Mesothelial cell of epicardium (in vitro differentiated cells): ENCODE results near the gene FTSJ3. TPM values are rescaled to one million over a fixed set of nuclear protein-coding genes. Genes with fewer than 3 reads are reported as not detected.

Experiments used
- DNase-seq, 2 experiments: peaks; one replicate each; pipeline ENCODE4 v3.0.0; 2021; ENCODE audit warnings: low spot score in 2 of 2; ENCODE audit not compliant: unreplicated experiment in 2 of 2
- H3K27ac Mint-ChIP-seq: 2 replicates; pipeline ENCODE4 v1.8.0; 2021; ENCODE audit warnings: mixed read lengths
- H3K27me3 Mint-ChIP-seq: 2 replicates; pipeline ENCODE4 v1.8.0; 2021; ENCODE audit warnings: low read depth, mixed read lengths
- H3K36me3 Mint-ChIP-seq: 2 replicates; pipeline ENCODE4 v1.8.0; 2021; ENCODE audit warnings: mixed read lengths
- H3K4me1 Mint-ChIP-seq: 2 replicates; pipeline ENCODE4 v1.8.0; 2021; ENCODE audit warnings: mixed read lengths
- H3K4me3 Mint-ChIP-seq: 2 replicates; pipeline ENCODE4 v1.8.0; 2021; ENCODE audit warnings: mild to moderate bottlenecking, moderate library complexity, mixed read lengths
- H3K9me3 Mint-ChIP-seq: 2 replicates; pipeline ENCODE4 v1.8.0; 2021; ENCODE audit warnings: mixed read lengths
- CTCF ChIP-seq: fragments of 200-600 bp; sonication (generic); IDR thresholded peaks from one replicate; pipeline ENCODE4 v1.5.0; 2021; ENCODE audit warnings: antibody characterized with exemption; ENCODE audit not compliant: unreplicated experiment
- total RNA-seq: library from RNA; stranded (reverse); gene quantifications from 3 replicates; pipeline ENCODE4 v1.2.1, GENCODE V29; 2021

The FTSJ3 gene
- total RNA-seq, 1 donor from 2014 or later = 48.1 TPM

GRCh38 chr17:63830904-63831491 lies 3.5 kb upstream of the FTSJ3 start:
- peak overlapping the region; percentile 52 for H3K27ac Mint-ChIP-seq
- peaks cover 25% of the 10 kb centered on the region for H3K36me3 Mint-ChIP-seq
- H3K27me3 Mint-ChIP-seq = no peaks in the 10 kb centered on the region
- no peak overlapping the region for H3K4me3 Mint-ChIP-seq
- H3K9me3 Mint-ChIP-seq = no peaks in the 10 kb centered on the region
- DNase-seq = no peak
- H3K4me1 Mint-ChIP-seq = peaks cover 16% of the 10 kb centered on the region
- TF ChIP-seq CTCF = no peak

GRCh38 chr17:63830278-63830677 lies 2.8 kb upstream of the FTSJ3 start:
- H3K27me3 Mint-ChIP-seq = no peaks in the 10 kb centered on the region
- no peaks in the 10 kb centered on the region for H3K9me3 Mint-ChIP-seq
- H3K36me3 Mint-ChIP-seq = peaks cover 25% of the 10 kb centered on the region
- no peak overlapping the region for H3K27ac Mint-ChIP-seq
- TF ChIP-seq CTCF = no peak
- no peak overlapping the region for H3K4me3 Mint-ChIP-seq
- H3K4me1 Mint-ChIP-seq = peaks cover 23% of the 10 kb centered on the region
- DNase-seq = no peak

GRCh38 chr17:63828936-63829335 lies 1.5 kb upstream of the FTSJ3 start:
- H3K9me3 Mint-ChIP-seq = no peaks in the 10 kb centered on the region
- peaks cover 31% of the 10 kb centered on the region for H3K36me3 Mint-ChIP-seq
- H3K27me3 Mint-ChIP-seq = no peaks in the 10 kb centered on the region
- TF ChIP-seq CTCF = no peak
- DNase-seq = no peak
- peaks cover 24% of the 10 kb centered on the region for H3K4me1 Mint-ChIP-seq
- no peak overlapping the region for H3K4me3 Mint-ChIP-seq
- H3K27ac Mint-ChIP-seq = no peak overlapping the region

- Mint-ChIP-seq H3K9me3 (no peaks in the 10 kb centered on the region), H3K27ac (peak overlapping the region; percentile 100), H3K4me1 (peaks cover 24% of the 10 kb centered on the region), H3K27me3 (no peaks in the 10 kb centered on the region), H3K4me3 (peak overlapping the region; percentile 97), H3K36me3 (peaks cover 37% of the 10 kb centered on the region)
- no peak for TF ChIP-seq CTCF
- no peak for DNase-seq
These were observed 348 bp upstream of the FTSJ3 start for GRCh38 chr17:63827801-63828221.

GRCh38 chr17:63826468-63827001 lies 928 bp downstream of the FTSJ3 start:
- peak overlapping the region; percentile 100 for H3K27ac Mint-ChIP-seq
- H3K4me3 Mint-ChIP-seq = peak overlapping the region; percentile 97
- H3K36me3 Mint-ChIP-seq = peaks cover 32% of the 10 kb centered on the region
- TF ChIP-seq CTCF = no peak
- no peaks in the 10 kb centered on the region for H3K9me3 Mint-ChIP-seq
- peaks cover 24% of the 10 kb centered on the region for H3K4me1 Mint-ChIP-seq
- peak in 1 of 2 experiments; percentile 50 for DNase-seq
- H3K27me3 Mint-ChIP-seq = no peaks in the 10 kb centered on the region
